NCI-H345 treated with DMSO at 0.1 percent for 48 hours (cell line): Measurements from ENCODE around the gene OSER1.
"Not testable (repeated sequence)": the region's sequence is repeated elsewhere in the genome, so short reads cannot be mapped to it uniquely, and the experiment has no call there.

ENCODE experiments used
- DNase-seq: peaks from one replicate; lab custom pipeline; 2025; ENCODE audit not compliant: unreplicated experiment; lab: John Stamatoyannopoulos, UW

OSER1 gene

DNA sequence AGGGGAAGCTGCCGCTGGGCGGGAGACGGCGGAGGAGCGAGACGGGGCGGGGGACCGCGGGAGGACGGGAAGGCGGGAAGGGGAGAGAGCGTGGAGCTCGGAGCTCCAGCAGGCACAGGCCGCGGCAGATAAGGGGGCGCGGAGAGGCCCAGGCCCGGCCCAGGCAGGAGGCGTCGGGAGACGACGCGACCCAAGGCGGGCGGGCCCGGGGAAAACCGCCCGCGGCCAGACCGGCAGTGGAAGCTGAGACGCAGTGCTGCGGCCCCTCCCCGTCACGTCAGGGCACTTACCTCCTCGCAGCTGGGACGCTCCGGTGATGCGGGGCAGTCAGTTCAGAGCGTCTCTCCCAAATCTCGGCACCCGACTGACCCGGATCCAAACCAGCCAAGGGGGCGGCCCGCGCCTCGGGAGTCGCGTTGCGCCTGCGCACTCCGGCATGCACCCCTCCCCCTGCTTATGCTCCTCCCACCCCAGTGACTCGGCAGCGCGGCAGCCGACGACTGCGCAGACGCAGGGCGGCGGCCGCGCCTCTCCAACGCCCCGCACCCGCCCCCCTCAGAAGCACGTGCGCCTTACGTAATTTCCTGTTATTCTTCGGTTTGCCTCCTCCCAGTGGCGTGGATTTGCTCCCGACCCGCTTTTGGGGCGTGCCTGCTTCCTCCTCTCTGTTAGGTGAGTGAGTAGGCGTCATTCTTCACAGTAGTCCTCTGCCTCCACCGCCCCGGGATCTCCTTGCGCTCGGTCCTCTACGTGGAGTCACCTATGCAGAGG is at the start of gene OSER1:
OSER1 (minus strand) TSS at position 366 of the 771 bp plus-strand sequence. CDS start 3,814 bp downstream, outside the sequence.
- peak; percentile 97 for DNase-seq

- no peak for DNase-seq
These were observed 47.8 kb upstream of the OSER1 start for GRCh38 chr20:44258226-44258890.

DNA sequence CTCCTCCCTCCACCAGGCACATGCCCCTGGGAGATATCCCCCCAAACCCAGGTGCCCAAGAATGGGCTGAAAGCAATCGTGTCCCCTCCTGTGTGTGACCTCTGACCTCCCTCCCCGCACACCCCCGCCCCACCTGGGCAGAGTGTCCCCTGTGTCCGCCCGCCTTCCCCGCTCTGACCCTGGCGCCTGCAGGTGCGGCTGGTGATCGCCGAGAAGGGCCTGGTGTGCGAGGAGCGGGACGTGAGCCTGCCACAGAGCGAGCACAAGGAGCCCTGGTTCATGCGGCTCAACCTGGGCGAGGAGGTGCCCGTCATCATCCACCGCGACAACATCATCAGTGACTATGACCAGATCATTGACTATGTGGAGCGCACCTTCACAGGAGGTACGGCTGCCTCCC is 46.4 kb upstream of the OSER1 start:
- no peak for DNase-seq

DNA sequence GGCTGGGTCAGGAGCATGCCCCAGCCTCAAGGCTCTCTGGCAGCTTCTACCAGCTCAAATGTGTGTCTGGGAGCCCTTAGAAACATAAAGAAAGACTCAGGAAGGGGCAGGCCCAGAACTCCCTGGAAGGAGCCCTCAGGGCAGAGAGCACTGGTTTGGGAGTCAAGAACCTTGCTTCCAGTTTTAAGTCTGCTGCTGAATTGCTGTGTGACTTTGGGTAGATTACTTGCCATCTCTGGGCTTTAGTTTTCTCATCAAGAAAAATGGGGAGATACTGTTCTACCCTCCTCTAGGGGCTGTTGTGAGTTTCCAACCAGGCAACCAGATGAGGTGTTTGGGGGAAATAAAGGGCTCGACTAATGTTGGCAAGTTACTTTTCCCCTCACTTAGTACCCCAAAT is 45.4 kb upstream of the OSER1 start:
- DNase-seq = no peak

GRCh38 chr20:44254073-44254472 is 43.5 kb upstream of the OSER1 start:
- no peak for DNase-seq

DNA sequence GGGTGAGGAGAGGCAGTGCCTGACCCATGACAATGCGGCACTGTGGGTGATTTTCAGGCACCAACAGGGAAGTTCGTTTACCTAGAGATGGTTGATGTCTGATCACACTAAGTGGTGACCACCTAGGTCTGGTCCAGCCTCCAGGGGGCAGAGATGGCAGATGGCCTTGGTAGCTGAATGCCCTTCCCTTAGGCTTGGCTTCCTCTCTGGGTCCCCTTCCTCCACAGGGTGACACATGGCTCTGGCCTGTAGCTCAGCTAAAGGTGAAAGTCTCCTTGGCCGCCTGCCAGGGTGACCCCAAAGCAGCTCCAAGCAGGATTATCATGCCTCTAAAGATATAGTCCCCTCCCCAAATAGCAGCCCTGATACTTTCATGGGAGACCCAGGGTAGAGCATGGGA is 43.0 kb upstream of the OSER1 start:
- no peak for DNase-seq

DNA sequence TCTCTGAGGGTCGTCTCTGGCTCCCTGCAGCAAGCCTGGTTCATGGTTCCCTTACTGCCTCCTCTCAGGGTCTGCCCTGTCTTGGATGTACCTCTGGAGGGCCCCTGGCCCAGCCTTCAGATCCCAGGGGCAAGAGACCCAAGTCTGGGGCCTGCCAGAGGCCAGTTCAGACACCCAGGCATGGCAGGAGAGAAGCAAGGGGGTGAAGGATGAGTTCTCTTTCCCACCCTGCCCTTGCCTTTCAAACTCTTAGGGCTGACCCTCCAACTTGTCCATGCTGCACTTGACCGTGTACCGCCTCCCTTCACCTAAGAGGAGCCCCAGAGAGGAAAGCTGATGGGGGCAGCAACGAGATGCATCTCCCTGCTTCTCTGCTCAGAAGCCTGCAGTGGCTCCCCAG is 40.7 kb upstream of the OSER1 start:
- DNase-seq = no peak

GRCh38 chr20:44248410-44248759 is 37.8 kb upstream of the OSER1 start:
- DNase-seq = no peak

GRCh38 chr20:44247586-44248409 is 37.2 kb upstream of the OSER1 start:
- DNase-seq = no peak

DNA sequence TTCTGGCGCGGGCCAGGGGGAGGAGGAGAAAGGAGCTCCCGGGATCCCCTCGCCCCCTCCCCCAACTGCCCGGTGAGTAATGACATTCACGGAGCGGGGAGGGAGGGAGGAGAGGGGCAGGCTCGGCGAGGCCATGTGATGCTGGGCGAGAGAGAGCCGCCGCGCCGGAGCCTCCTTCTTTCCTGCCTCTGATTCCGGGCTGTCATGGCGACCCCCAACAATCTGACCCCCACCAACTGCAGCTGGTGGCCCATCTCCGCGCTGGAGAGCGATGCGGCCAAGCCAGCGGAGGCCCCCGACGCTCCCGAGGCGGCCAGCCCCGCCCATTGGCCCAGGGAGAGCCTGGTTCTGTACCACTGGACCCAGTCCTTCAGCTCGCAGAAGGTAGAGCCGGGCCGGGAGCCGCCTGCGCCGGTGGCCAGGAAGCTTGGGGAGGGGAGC is 36.6 kb upstream of the OSER1 start, which contains the start of gene GDAP1L1:
GDAP1L1 (plus strand) TSS at position 178 of the 441 bp plus-strand sequence; CDS start at position 205, 27 bp downstream.
- DNase-seq = no peak

DNA sequence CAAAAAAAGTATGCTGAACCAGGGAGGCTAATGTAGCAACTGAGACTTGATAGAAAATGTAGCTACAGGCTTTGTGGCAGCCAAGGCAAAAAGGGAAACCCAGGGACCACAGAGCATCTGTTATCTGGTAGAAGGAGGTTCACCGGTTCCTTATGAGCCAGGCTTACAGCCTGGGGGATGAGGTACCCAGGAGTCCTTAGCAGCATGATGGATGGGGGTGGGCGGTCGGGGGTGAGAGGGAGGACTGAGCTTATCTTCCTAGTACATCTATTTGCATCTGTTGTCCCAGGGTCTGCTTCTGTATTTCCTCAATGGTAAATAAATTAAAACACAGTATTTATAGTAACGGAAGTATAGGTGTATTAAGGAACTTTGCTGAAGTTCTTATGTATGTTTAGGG is 35.4 kb upstream of the OSER1 start:
- no peak for DNase-seq

- DNase-seq = no peak
These were observed 31.2 kb upstream of the OSER1 start for GRCh38 chr20:44241796-44242195.

- DNase-seq = not testable (repeated sequence)
These were observed 26.3 kb upstream of the OSER1 start for GRCh38 chr20:44236840-44237239.

GRCh38 chr20:44235702-44236101 is 25.1 kb upstream of the OSER1 start:
- DNase-seq = no peak

DNA sequence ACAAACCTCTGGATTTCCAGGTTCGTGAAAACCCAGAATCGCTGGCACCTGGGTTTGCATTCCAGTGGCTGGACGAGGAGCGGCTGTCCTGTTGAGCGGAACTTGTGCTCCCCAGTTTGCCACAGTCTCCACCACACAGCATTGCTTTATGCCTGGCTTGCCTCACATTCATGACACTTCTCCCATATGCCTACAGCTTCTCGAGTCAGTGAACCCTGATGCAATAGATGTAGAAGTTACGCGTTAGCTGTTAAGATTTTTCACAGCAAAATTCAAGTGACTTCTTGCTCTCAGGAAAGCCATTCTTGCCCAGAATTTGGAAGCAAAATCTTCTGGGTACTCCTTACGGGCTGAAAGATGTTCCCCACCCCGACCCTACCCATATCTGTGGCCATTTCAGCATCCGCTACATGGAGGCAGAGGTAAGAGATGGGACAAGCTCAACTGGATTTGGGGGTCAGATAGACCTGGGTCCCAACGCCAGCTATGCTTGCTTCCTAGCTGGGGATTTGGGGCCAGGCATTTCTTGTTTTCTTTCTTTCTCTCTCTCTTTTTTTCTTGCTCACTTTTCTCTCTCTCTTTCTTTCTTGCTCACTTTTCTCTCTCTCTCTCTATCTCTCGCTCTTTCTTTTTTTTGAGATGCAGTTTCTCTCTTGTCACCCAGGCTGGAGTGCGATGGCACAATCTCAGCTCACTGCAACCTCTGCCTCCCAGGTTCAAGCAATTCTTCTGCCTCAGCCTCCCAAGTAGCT is 24.2 kb upstream of the OSER1 start:
- DNase-seq = no peak

DNA sequence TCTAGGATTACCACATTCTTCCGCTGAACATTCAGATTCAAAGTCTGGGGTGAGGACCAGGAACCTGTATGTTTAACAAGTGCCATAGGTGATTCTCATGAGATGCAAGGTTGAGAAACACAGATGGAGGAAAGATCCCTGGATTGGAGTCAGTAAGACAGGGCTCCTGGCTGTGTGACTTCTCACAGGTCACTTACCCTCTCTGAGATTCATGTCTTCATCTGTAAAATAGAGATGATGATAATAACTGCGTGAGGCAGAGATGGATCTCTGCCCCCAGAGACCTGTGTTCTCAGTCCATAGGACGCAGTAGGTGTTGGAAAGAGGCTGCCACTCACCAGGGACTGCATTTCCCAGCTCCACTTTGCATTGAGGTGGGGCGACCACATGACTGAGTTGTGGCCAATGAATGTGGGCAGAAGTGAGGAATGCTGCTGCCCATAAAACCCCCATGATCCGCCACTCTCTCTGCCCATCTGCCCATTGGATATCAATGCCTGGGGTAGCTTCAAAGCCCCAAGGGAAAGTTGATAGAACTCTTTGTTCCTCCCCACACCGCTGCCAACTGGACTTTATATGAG is 23.0 kb upstream of the OSER1 start:
- DNase-seq = no peak

- DNase-seq = not testable (repeated sequence)
These were observed 21.9 kb upstream of the OSER1 start for GRCh38 chr20:44232469-44232856.

DNA sequence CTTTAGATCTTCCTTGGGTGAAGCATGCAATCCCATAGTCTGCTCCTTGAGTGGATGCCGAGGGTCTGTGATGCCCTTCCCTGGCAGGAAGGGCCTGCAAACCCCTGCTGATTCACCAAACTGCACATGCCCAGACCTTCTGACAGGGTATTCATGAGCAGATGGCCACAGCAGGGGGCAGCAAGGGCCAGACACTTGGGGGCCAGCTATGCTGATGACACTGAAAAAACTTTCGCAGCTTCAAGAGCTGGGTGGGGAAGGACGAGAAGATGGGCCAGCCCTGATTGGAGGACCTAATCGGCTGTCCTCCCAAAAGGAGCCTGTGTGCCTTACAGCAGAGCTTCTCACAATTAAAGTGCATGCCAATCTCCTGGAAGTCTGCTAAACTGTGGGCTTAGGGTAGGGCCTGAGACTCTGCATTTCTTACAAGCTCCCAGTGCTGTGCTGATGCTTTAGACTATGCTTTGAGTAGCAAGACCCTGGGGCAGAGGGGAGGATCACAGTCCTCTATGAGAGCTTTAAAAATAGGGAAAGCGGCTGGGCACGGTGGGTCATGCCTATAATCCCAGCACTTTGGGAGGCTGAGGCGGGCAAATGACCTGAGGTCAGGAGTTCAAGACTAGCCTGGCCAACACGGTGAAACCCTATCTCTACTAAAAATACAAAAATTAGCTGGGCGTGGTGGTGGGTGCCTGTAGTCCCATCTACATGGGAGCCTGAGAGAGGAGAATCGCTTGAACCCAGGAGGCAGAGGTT is 21.3 kb upstream of the OSER1 start:
- no peak for DNase-seq

- DNase-seq = no peak
These were observed 20.6 kb upstream of the OSER1 start for GRCh38 chr20:44231193-44231592.
